ENCODE measurements around the gene THSD4. TPM values are rescaled to one million over a fixed set of nuclear protein-coding genes. Genes with fewer than 3 reads are reported as not detected.
A peak's percentile ranks its signal among the peaks of the same experiment; 100 is the strongest.

THSD4 gene
- total and polyA plus RNA-seq, 2 donors (not counting 1 experiment from before 2014, with no cell fraction given) = 43.1 to 95.5 TPM

DNA sequence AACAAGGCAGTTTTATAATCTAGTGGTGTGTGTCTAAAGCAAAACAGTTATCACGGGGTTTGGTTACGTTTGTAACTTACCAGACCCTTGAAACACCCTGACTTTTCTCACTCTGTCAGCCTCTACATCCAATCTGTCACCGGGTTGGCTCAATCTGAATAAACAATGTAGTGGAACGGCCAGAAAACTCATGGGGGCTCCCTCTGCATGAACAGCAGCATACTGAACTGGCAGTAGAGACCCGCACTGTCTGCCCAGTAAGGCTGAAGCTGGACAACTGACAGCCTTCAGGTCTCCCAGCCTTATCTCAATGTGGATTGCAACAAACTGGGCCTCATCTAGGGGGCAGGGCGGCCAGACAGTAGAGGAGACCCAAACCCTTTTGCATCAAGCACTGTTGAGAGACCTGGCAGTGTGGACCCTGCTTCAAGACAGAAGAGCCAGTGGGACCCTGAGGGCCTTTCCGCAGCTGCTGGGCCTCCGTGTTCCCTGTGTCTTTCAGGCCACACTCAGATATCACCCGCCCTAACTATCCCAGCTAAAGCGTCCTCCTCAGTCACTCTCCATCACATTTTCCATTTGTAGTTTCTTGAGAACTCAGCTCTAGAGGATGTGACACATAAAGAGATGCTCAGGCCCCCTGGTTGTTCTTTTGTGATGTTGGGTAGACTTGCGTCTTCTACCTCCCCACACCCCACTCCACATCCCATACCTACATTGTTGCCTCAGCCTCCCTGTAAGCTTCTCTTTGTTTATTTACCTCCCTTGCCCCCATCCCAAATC lies 513.9 kb downstream of the THSD4 start:
- H3K9ac ChIP-seq (ENCODE audit: insufficient read depth, low read length) = no peak overlapping the region
- H3K79me2 ChIP-seq (ENCODE audit: control insufficient read depth, insufficient read depth, low read length) = no peaks in the 10 kb centered on the region
- no peak for TF ChIP-seq EZH2 (IDR thresholded peaks at IDR 0.05; ENCODE audit: low read length, missing control alignments)
- TF ChIP-seq, protein P1, sequence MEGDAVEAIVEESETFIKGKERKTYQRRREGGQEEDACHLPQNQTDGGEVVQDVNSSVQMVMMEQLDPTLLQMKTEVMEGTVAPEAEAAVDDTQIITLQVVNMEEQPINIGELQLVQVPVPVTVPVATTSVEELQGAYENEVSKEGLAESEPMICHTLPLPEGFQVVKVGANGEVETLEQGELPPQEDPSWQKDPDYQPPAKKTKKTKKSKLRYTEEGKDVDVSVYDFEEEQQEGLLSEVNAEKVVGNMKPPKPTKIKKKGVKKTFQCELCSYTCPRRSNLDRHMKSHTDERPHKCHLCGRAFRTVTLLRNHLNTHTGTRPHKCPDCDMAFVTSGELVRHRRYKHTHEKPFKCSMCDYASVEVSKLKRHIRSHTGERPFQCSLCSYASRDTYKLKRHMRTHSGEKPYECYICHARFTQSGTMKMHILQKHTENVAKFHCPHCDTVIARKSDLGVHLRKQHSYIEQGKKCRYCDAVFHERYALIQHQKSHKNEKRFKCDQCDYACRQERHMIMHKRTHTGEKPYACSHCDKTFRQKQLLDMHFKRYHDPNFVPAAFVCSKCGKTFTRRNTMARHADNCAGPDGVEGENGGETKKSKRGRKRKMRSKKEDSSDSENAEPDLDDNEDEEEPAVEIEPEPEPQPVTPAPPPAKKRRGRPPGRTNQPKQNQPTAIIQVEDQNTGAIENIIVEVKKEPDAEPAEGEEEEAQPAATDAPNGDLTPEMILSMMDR (conservative IDR thresholded peaks at IDR 0.05 in 1 of 2, IDR thresholded peaks at IDR 0.05 in 1 of 2; ENCODE audit: low read depth in 1 of 2, low read length in 2 of 2) = no peak
- no peaks in the 10 kb centered on the region for H3K27me3 ChIP-seq (ENCODE audit: control insufficient read depth, insufficient read depth, low read length)
- no peaks in the 10 kb centered on the region for H3K36me3 ChIP-seq (ENCODE audit: control insufficient read depth, insufficient read depth, low read length)
- peak in 1 of 2 donors; percentile 9 for DNase-seq (ENCODE audit: low read depth in 2 of 2)
- no peaks in the 10 kb centered on the region for H3K9me3 ChIP-seq (ENCODE audit: control insufficient read depth, insufficient read depth, low read depth, low read length)
- H3K4me2 ChIP-seq (ENCODE audit: extremely low read depth, insufficient read depth, low read length) = no peak overlapping the region
- no peak overlapping the region for H2AFZ ChIP-seq (ENCODE audit: low read length)
- no peak overlapping the region for H3K27ac ChIP-seq (ENCODE audit: insufficient read depth, low read length)
- H3K4me1 ChIP-seq (ENCODE audit: control insufficient read depth, extremely low read depth, insufficient read depth, low read length) = no peaks in the 10 kb centered on the region
- no peaks in the 10 kb centered on the region for H4K20me1 ChIP-seq (ENCODE audit: control insufficient read depth, extremely low read depth, insufficient read depth, low read length)
- no peak overlapping the region for H3K4me3 ChIP-seq (replicated peaks in 1 of 4; ENCODE audit: control extremely low read depth in 1 of 4, insufficient read depth in 1 of 4, low read depth in 3 of 4, low read length in 4 of 4)

DNA sequence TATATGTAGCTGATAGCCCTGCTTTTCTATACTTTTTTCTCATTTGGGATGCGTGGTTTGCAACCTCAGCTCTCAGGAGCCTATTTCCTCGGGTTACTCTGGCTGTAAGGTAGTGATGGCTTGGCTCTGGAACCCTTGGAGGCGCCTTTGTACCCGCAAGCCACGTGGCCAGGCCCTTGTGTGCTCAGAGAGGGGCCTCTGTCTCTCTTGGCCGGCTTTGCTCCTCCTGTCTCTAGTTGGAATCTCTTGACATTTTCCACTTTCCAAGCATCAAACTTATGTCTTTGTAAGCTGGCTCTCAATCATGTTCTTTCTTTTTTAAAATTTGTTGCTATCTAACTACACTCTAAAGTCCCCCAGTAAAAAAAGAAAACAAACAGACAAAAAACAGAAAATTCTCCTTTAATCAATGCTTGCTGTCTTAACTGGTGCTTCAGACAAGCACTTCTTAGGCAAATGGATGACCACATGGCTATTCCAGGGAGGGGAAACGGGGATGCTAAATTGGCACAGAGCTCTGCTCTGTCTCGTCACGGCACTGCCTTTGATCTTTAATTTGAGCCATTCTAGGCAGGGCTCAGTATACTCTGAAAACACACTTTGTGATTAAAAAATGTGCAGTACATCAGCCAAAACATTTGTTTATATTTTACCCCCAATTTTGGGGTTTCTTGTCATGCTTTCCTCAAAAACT lies 514.7 kb downstream of the THSD4 start:
- Histone ChIP-seq H3K4me2 (ENCODE audit: extremely low read depth, insufficient read depth, low read length) (no peak overlapping the region), H3K9me3 (ENCODE audit: control insufficient read depth, insufficient read depth, low read depth, low read length) (no peaks in the 10 kb centered on the region)
- peak; percentile 18 to 22 for DNase-seq (ENCODE audit: low read depth in 2 of 2)

DNA sequence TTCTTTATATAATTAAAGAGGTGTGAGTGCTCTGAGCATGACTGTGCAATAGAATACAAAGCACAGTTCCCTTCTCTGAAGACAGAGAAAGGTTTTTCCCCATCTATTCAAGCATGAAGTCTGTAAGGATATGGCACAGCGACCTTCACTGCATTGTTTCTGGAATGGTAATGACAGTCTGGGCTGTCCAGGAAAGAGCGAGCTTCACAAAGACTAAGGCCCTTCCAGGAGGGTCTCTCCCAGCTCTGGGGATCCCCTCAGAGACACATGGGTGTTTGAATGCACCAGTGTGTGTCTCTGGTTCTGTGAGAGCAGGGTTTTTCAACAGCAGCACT lies 515.2 kb downstream of the THSD4 start:
- Histone ChIP-seq H3K4me2 (ENCODE audit: extremely low read depth, insufficient read depth, low read length) (no peak overlapping the region), H3K9ac (ENCODE audit: insufficient read depth, low read length) (no peak overlapping the region), H3K4me1 (ENCODE audit: control insufficient read depth, extremely low read depth, insufficient read depth, low read length) (no peaks in the 10 kb centered on the region), H4K20me1 (ENCODE audit: control insufficient read depth, extremely low read depth, insufficient read depth, low read length) (no peaks in the 10 kb centered on the region), H2AFZ (ENCODE audit: low read length) (no peak overlapping the region), H3K27ac (ENCODE audit: insufficient read depth, low read length) (no peak overlapping the region), H3K9me3 (ENCODE audit: control insufficient read depth, insufficient read depth, low read depth, low read length) (no peaks in the 10 kb centered on the region), H3K36me3 (ENCODE audit: control insufficient read depth, insufficient read depth, low read length) (no peaks in the 10 kb centered on the region), H3K79me2 (ENCODE audit: control insufficient read depth, insufficient read depth, low read length) (no peaks in the 10 kb centered on the region), H3K27me3 (ENCODE audit: control insufficient read depth, insufficient read depth, low read length) (no peaks in the 10 kb centered on the region), H3K4me3 (replicated peaks in 1 of 4; ENCODE audit: control extremely low read depth in 1 of 4, insufficient read depth in 1 of 4, low read depth in 3 of 4, low read length in 4 of 4) (no peak overlapping the region)
- DNase-seq (ENCODE audit: low read depth in 2 of 2) = no peak
- TF ChIP-seq EZH2 (IDR thresholded peaks at IDR 0.05; ENCODE audit: low read length, missing control alignments) = no peak
- TF ChIP-seq, protein P1 (conservative IDR thresholded peaks at IDR 0.05 in 1 of 2, IDR thresholded peaks at IDR 0.05 in 1 of 2; ENCODE audit: low read depth in 1 of 2, low read length in 2 of 2) = no peak

More for the DNA sequence above, 514.7 kb downstream of the THSD4 start:
- H3K9ac ChIP-seq (ENCODE audit: insufficient read depth, low read length) = no peak overlapping the region
- no peak overlapping the region for H2AFZ ChIP-seq (ENCODE audit: low read length)
- no peaks in the 10 kb centered on the region for H4K20me1 ChIP-seq (ENCODE audit: control insufficient read depth, extremely low read depth, insufficient read depth, low read length)
- H3K36me3 ChIP-seq (ENCODE audit: control insufficient read depth, insufficient read depth, low read length) = no peaks in the 10 kb centered on the region
- no peaks in the 10 kb centered on the region for H3K4me1 ChIP-seq (ENCODE audit: control insufficient read depth, extremely low read depth, insufficient read depth, low read length)
- no peak overlapping the region for H3K4me3 ChIP-seq (replicated peaks in 1 of 4; ENCODE audit: control extremely low read depth in 1 of 4, insufficient read depth in 1 of 4, low read depth in 3 of 4, low read length in 4 of 4)
- H3K79me2 ChIP-seq (ENCODE audit: control insufficient read depth, insufficient read depth, low read length) = no peaks in the 10 kb centered on the region
- TF ChIP-seq EZH2 (IDR thresholded peaks at IDR 0.05; ENCODE audit: low read length, missing control alignments) = no peak
- TF ChIP-seq, protein P1 (conservative IDR thresholded peaks at IDR 0.05 in 1 of 2, IDR thresholded peaks at IDR 0.05 in 1 of 2; ENCODE audit: low read depth in 1 of 2, low read length in 2 of 2) = no peak
- no peaks in the 10 kb centered on the region for H3K27me3 ChIP-seq (ENCODE audit: control insufficient read depth, insufficient read depth, low read length)
- no peak overlapping the region for H3K27ac ChIP-seq (ENCODE audit: insufficient read depth, low read length)

Measured in fibroblast of lung (primary cell).